NCI-H510A (cell line): ENCODE data around the gene KRTAP5-10.
"Not testable (repeated sequence)": the region's sequence is repeated elsewhere in the genome, so short reads cannot be mapped to it uniquely, and the experiment has no call there.

Source experiments
- DNase-seq: peaks from one replicate; lab custom pipeline; 2025; lab: John Stamatoyannopoulos, UW

The KRTAP5-10 gene, protein sequence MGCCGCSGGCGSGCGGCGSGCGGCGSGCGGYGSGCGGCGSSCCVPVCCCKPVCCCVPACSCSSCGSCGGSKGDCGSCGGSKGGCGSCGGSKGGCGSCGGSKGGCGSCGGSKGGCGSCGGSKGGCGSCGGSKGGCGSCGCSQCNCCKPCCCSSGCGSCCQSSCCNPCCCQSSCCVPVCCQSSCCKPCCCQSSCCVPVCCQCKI

DNA sequence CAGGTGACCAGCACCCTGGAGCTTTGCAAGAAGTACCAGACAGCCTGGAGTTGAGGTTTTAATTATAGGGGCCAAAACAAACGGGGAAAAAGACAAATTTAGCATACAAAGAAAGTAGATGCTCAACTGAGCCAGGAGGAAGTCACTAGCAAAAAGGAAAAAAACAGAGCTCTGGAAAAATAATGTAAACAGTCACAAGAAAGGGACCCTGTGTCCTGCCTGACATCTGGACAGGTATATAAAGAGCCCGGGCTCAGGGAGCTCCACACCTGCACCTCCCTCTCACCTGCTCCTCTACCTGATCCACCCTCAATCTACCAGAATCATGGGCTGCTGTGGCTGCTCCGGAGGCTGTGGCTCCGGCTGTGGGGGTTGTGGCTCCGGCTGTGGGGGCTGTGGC is at the start of gene KRTAP5-10:
Gene KRTAP5-10 (plus strand): TSS at position 301 of the 400 bp plus-strand sequence. CDS start 25 bp downstream, at position 326.
- DNase-seq: no peak

DNA sequence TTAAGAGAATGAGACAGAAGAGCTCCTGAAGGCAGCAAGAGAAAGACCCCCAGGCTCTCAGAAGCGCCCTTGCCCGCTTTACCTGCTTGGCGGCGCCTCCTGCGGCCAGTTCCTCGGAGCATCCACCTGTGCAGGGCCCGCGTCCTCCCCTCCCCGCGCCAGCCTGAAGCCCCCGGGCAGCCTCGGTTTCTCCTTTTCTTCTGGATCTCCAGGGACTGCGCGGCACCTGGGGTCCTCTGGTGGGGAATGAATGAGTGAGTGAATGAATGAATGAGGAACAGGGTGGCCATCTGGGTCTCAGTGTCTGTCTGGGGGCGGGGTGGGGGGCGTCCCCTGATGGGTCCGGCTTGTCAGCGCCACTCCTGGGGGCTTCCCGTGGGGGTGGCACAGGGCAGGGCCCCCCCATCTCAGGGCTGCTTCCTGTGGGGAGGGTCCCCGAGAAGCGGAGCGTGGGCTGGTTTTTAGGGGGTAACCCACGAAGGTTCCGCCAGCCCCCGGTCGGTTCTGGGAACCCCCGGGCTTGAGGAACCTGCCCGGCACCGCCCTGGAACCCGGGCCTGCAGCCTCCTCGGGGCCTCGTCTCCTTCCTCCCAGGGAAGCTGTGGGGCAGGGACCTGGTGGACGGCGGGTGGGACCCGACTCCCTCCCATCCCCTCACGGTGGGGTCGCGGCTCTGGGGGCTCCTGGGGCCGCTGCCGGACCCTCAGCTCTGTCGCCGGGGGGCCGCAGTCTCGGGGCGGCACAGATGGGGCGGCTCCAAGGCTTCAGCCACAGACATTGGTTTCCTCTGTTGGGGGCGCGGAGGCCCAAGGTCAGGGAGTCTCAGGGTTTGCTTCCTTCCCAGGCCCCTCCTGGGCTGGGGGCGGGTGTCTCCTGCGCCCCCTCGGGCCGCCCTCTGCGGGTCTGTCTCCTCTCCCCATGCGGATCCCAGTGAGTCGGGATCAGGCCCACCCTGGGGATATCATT is 46.6 kb upstream of the KRTAP5-10 start:
- DNase-seq: no peak

GRCh38 chr11:71519546-71519945 is 45.8 kb upstream of the KRTAP5-10 start:
- no peak for DNase-seq

GRCh38 chr11:71525188-71525937 is 40.0 kb upstream of the KRTAP5-10 start:
- DNase-seq: no peak

DNA sequence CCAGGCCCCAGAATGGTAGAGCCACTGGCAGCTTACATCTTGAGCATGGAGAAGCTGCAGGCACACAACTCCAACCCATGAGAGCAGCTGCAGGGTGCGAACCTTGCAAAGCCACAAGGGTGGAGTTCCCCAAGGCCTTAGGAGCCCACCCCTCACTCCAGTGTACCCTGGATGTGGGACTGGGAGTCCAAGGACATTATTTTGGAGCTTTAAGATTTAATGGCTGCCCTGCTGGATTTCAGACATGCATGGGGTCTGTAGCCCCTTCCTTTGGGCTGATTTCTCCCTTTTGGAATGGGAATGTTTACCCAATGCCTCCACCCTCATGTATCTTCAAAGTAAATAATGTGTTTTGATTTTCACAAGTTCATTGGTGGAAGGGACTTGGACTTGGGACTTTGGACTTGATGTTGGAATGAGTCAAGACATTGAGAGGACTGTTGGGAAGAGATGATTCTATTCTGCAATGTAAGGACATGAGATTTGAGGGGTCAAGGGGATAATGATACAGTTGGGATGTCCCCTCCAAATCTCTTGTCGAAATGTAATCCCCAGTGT is 39.3 kb upstream of the KRTAP5-10 start:
- DNase-seq: no peak

DNA sequence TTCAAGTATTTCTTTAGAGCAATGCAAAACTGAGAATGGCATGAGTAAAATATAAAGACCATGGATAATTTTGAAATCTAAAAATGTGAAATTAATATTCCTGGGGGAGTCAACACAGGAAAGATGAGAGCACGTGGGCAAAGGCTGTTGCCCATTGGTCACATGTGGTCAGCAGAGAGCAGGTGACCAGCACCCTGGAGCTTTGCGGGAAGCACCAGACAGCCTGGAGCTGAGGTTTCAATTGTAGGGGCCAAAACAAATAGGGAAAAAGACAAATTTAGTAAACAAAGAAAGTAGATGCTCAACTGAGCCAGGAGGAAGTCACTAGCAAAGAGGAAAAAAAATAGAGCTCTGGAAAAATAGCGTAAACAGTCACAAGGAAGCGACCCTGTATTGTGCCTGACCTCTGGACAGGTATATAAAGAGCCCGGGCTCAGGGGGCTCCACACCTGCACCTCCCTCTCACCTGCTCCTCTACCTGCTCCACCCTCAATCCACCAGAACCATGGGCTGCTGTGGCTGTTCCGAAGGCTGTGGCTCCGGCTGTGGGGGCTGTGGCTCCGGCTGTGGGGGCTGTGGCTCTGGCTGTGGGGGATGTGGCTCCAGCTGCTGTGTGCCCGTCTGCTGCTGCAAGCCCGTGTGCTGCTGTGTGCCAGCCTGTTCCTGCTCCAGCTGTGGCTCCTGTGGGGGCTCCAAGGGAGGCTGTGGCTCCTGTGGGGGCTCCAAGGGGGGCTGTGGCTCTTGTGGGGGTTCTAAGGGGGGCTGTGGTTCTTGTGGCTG is 38.4 kb upstream of the KRTAP5-10 start, which contains the start of gene KRTAP5-7:
Gene KRTAP5-7 (plus strand): TSS at position 472 of the 780 bp plus-strand sequence. CDS start 34 bp downstream, at position 506.
- not testable (repeated sequence) for DNase-seq

- DNase-seq: no peak
Measured at GRCh38 chr11:71527576-71528210, 37.7 kb upstream of the KRTAP5-10 start.

DNA sequence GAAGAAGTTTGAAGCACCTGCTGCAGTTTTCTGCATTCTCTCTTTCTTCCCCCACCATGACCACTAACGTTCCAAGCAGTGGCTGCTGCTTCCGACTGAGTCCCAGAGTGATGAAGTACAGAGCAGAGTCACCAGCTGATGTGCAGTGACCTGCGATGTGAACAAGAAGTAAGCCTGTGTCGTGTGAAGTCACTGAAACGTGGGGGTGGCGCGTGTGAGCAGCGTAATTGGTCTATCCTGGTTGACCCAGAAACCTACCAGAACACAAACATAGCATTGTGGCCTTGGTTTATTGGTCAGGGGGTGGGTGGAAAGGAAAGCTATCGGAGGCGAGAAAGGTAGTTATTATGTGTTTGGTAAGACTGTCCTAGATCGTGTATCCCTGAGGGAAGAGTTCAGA is 34.8 kb upstream of the KRTAP5-10 start:
- DNase-seq: no peak

- no peak for DNase-seq
Measured at GRCh38 chr11:71532036-71532610, 33.2 kb upstream of the KRTAP5-10 start.

GRCh38 chr11:71534711-71535608 is 30.4 kb upstream of the KRTAP5-10 start:
- not testable (repeated sequence) for DNase-seq

GRCh38 chr11:71535825-71536224 is 29.5 kb upstream of the KRTAP5-10 start:
- no peak for DNase-seq

- no peak for DNase-seq
Measured at GRCh38 chr11:71537537-71537936, 27.8 kb upstream of the KRTAP5-10 start.

- DNase-seq: not testable (repeated sequence)
Measured at GRCh38 chr11:71537977-71538665, 27.2 kb upstream of the KRTAP5-10 start, which contains the start of gene KRTAP5-8. Gene KRTAP5-8, plus strand, starts transcription at chr11:71538025. Its CDS starts 31 bp downstream, at chr11:71538056.

DNA sequence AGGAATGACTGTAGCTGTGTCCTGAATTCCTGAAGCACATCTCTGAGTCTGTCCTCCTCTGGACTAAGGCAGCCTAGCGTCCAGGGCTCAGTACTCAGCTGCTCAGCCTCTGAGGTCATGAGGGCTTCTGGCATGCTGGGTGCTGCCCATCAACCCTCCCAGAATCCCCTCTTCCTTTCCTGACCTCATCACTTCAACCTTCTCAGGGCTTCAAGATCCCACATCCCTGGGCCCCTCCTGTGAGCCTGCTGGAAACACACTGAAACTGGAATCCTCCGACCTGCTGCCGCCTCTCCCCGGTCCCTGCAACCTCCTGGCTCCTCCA is 26.7 kb upstream of the KRTAP5-10 start:
- DNase-seq: no peak

DNA sequence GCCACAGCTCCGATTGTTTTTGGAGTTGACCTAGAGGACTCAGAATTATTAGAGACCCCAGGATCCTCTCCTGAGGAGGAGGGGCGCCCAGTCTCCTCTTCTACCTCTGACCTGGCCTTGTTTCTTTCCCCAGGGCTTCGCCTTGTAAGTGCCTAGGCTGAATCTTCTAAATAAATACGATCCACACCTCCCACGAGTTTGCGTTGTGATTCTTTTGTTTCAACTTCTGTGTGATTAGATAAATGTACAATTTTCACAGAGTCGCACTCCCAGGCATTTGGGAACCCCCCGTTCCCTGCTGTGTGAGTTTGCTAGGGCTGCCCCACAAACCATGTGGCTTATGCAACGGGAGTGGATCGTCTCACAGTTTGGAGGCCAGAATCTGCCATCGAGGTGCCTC is 26.3 kb upstream of the KRTAP5-10 start:
- DNase-seq: no peak

GRCh38 chr11:71539971-71540370 is 25.4 kb upstream of the KRTAP5-10 start:
- DNase-seq: not testable (repeated sequence)

GRCh38 chr11:71540521-71541304 is 24.6 kb upstream of the KRTAP5-10 start:
- DNase-seq: not testable (repeated sequence)

- no peak for DNase-seq
Measured at GRCh38 chr11:71542382-71542781, 23.0 kb upstream of the KRTAP5-10 start.
